Measurements from ENCODE around the gene CNTN4.

The CNTN4 gene

GRCh38 chr3:3005146-3005744 is 906.6 kb downstream of the CNTN4 start:
- no peak for DNase-seq

- no peak for DNase-seq
These were observed 914.8 kb downstream of the CNTN4 start for GRCh38 chr3:3013317-3014052.

GRCh38 chr3:3015185-3016089 is 916.8 kb downstream of the CNTN4 start:
- DNase-seq = no peak

- no peak for DNase-seq
These were observed 917.6 kb downstream of the CNTN4 start for GRCh38 chr3:3016226-3016625.

- DNase-seq = no peak
These were observed 921.5 kb downstream of the CNTN4 start for GRCh38 chr3:3020209-3020608.

- no peak for DNase-seq
These were observed 924.6 kb downstream of the CNTN4 start for GRCh38 chr3:3023111-3023745.

GRCh38 chr3:3027976-3028567 is 929.4 kb downstream of the CNTN4 start:
- no peak for DNase-seq

- DNase-seq = no peak
These were observed 932.7 kb downstream of the CNTN4 start for GRCh38 chr3:3031326-3031725.

- no peak for DNase-seq
These were observed 938.5 kb downstream of the CNTN4 start for GRCh38 chr3:3037156-3037555.

GRCh38 chr3:3038201-3038991 is 939.7 kb downstream of the CNTN4 start:
- no peak for DNase-seq

- DNase-seq = no peak
These were observed 955.3 kb downstream of the CNTN4 start for GRCh38 chr3:3053974-3054373.

- no peak for DNase-seq
These were observed 961.0 kb downstream of the CNTN4 start for GRCh38 chr3:3059645-3060044.

GRCh38 chr3:3064297-3064696 is 965.6 kb downstream of the CNTN4 start:
- no peak for DNase-seq

GRCh38 chr3:3065876-3066275 is 967.2 kb downstream of the CNTN4 start:
- DNase-seq = no peak

- no peak for DNase-seq
These were observed 967.7 kb downstream of the CNTN4 start for GRCh38 chr3:3066378-3066777.

- no peak for DNase-seq
These were observed 968.2 kb downstream of the CNTN4 start for GRCh38 chr3:3066910-3067309.

- no peak for DNase-seq
These were observed 969.8 kb downstream of the CNTN4 start for GRCh38 chr3:3068358-3068881.

GRCh38 chr3:3069723-3070122 is 971.1 kb downstream of the CNTN4 start:
- DNase-seq = no peak

GRCh38 chr3:3071136-3071535 is 972.5 kb downstream of the CNTN4 start:
- DNase-seq = no peak

- DNase-seq = no peak
These were observed 976.0 kb downstream of the CNTN4 start for GRCh38 chr3:3074551-3075257.

- no peak for DNase-seq
These were observed 981.6 kb downstream of the CNTN4 start for GRCh38 chr3:3080309-3080708.

All from stimulated activated CD4-positive, alpha-beta T cell treated with anti-CD3 and anti-CD28 coated beads, Interleukin-1b, Interleukin-23, amount 100 ng/mL, for 48 hours (primary cell).